Left lung (tissue), 10 donors: ENCODE measurements around the gene INVS. TPM values are rescaled to one million over a fixed set of nuclear protein-coding genes. Genes with fewer than 3 reads are reported as not detected.

ENCODE experiments used
- ATAC-seq: fragments of 200-7000 bp; cut with Tn5 transposase; one replicate; pipeline ENCODE4 v1.9.1; 2020; ENCODE audit warnings: moderate library complexity
- DNase-seq, 4 donors: peaks; one replicate each; pipeline ENCODE4 v3.0.0-alpha.2; 2013 to 2020
- H3K27ac ChIP-seq, 2 donors: fragments of 200-600 bp; sonication (generic) in 1 of 2; one replicate each; pipeline versions ENCODE4 v1.5.0 to v1.8.0; 2020 to 2021
- H3K27me3 ChIP-seq, 2 donors: fragments of 200-600 bp; sonication (generic) in 1 of 2; one replicate each; pipeline versions ENCODE4 v1.5.0 to v1.8.0; 2020 to 2021
- H3K36me3 ChIP-seq, 2 donors: fragments of 200-600 bp; sonication (generic) in 1 of 2; one replicate each; pipeline versions ENCODE4 v1.5.0 to v1.8.0; 2020 to 2021
- H3K4me1 ChIP-seq, 2 donors: fragments of 200-600 bp; one replicate each; pipeline ENCODE4 v1.8.0; 2021
- H3K4me3 ChIP-seq, 2 donors: fragments of 200-600 bp; sonication (generic) in 1 of 2; one replicate each; pipeline versions ENCODE4 v1.5.0 to v1.8.0; 2020 to 2021; ENCODE audit warnings: mild to moderate bottlenecking in 1 of 2
- H3K9me3 ChIP-seq, 2 donors: fragments of 200-600 bp; sonication (generic) in 1 of 2; one replicate each; pipeline versions ENCODE4 v1.5.0 to v1.8.0; 2020 to 2021
- intact Hi-C, 2 donors: fragments of 100-400 bp; cut with DNase I; formaldehyde crosslinking; loops; one replicate each; pipeline versions ENCODE4 v1.11.2 to v1.14.2; 2022
- polyA plus RNA-seq, 6 donors: library from polyadenylated mRNA; unstranded; fragments of 120-200 nt; gene quantifications; one replicate each; pipeline ENCODE4 v1.2.1, GENCODE V29; 2013; ENCODE audit not compliant: insufficient read length in 6 of 6
- total RNA-seq, 2 donors: library from RNA; stranded (reverse); fragmentation: NEBNext Ultra II Directional; extraction: Animal tissue kit (Norgen Biotek cat#: 25700); gene quantifications; one replicate each; pipeline ENCODE4 v1.2.1, GENCODE V29; 2021
- TF ChIP-seq, protein P1 (sequence below), 2 donors: fragments of 200-600 bp; sonication (generic) in 1 of 2; IDR thresholded peaks; one replicate each; pipeline versions ENCODE4 v1.5.0 to v1.8.0; 2021; ENCODE audit warnings: antibody characterized with exemption in 2 of 2
- donor health status: DM: no; HTN: yes; CAD: no.
- donor health status: DM: no; HTN: no; CAD: no.

Gene INVS
- total and polyA plus RNA-seq, 8 donors: 21.5 to 29.9 (median 24.6) TPM

DNA sequence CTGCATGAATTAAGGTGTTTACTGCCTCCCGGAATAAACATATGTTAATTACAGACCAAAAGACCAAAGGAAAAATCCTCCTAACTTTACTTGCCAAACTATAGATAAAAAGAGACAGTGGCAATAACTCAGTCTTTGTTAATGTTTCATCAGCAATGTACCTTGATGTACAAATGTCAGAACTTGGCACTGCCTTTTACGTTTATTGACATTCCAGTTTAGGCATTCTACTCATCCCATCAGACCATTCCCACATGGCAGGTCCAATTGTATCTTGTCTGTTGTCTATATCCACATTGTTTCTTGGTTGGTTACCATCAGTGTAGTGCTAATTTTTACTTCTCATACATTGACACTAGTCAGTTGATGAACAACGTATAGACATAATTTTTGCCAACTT is 168.2 kb downstream of the INVS start:
- DNase-seq (no peak), ATAC-seq (no peak)
- Histone ChIP-seq H3K27me3 (no peaks in the 10 kb centered on the region), H3K4me1 (no peaks in the 10 kb centered on the region), H3K4me3 (no peak overlapping the region), H3K9me3 (no peaks in the 10 kb centered on the region), H3K36me3 (peaks cover 0 to 24% of the 10 kb centered on the region in 2 donors), H3K27ac (no peak overlapping the region)
- TF ChIP-seq, protein P1, sequence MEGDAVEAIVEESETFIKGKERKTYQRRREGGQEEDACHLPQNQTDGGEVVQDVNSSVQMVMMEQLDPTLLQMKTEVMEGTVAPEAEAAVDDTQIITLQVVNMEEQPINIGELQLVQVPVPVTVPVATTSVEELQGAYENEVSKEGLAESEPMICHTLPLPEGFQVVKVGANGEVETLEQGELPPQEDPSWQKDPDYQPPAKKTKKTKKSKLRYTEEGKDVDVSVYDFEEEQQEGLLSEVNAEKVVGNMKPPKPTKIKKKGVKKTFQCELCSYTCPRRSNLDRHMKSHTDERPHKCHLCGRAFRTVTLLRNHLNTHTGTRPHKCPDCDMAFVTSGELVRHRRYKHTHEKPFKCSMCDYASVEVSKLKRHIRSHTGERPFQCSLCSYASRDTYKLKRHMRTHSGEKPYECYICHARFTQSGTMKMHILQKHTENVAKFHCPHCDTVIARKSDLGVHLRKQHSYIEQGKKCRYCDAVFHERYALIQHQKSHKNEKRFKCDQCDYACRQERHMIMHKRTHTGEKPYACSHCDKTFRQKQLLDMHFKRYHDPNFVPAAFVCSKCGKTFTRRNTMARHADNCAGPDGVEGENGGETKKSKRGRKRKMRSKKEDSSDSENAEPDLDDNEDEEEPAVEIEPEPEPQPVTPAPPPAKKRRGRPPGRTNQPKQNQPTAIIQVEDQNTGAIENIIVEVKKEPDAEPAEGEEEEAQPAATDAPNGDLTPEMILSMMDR (IDR thresholded peaks at IDR 0.05): no peak
- intact Hi-C loops: no loop called here

DNA sequence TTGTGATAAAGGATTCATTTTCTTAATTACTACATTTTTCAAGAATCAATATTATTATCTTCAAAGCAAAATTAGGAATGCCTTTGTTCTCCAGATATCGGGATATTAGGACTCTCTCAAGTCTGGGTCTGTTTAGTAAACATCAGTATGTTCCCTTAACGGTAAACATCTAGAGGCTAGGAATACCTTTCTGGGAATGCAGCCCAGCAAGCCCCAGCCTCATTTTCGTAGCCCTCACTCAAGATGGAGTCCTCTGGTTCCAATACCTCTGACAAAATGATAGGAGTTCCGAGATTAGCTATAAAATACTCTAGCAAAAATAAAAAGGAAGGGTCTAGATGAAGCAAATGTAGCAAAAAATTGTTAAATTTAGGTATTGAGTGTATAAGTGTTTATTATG is 169.2 kb downstream of the INVS start:
- intact Hi-C loops: no loop called here
- no peaks in the 10 kb centered on the region for H3K27me3 ChIP-seq
- H3K4me3 ChIP-seq: no peak overlapping the region
- H3K36me3 ChIP-seq: peaks cover 0 to 26% of the 10 kb centered on the region in 2 donors
- no peak for ATAC-seq
- no peaks in the 10 kb centered on the region for H3K4me1 ChIP-seq
- H3K9me3 ChIP-seq: no peaks in the 10 kb centered on the region
- TF ChIP-seq, protein P1 (IDR thresholded peaks at IDR 0.05): no peak
- no peak overlapping the region for H3K27ac ChIP-seq
- DNase-seq: no peak

DNA sequence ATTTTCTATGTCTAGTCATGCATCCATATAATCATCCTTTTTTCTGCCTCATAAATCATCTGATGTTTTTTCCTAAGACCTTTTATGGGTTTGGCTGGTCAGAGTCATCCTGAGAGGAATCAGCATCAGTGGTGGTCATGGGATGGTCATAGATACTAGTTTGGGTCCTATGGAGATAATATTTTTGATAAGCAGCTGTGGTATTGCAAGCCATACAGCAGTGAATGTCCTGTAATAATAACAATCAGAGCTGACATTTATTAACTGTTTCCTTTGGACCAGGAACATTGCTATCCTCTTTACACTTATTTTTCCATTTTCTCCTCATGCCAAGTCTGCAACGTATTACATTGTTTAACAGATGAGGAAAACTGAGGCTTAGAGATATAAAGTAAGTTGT is 170.6 kb downstream of the INVS start:
- ATAC-seq: no peak
- no peaks in the 10 kb centered on the region for H3K27me3 ChIP-seq
- H3K4me1 ChIP-seq: no peaks in the 10 kb centered on the region
- H3K4me3 ChIP-seq: no peak overlapping the region
- TF ChIP-seq, protein P1 (IDR thresholded peaks at IDR 0.05): no peak
- no peak overlapping the region for H3K27ac ChIP-seq
- intact Hi-C loops: no loop called here
- H3K36me3 ChIP-seq: peaks cover 0 to 34% of the 10 kb centered on the region in 2 donors
- no peak for DNase-seq
- H3K9me3 ChIP-seq: no peaks in the 10 kb centered on the region

DNA sequence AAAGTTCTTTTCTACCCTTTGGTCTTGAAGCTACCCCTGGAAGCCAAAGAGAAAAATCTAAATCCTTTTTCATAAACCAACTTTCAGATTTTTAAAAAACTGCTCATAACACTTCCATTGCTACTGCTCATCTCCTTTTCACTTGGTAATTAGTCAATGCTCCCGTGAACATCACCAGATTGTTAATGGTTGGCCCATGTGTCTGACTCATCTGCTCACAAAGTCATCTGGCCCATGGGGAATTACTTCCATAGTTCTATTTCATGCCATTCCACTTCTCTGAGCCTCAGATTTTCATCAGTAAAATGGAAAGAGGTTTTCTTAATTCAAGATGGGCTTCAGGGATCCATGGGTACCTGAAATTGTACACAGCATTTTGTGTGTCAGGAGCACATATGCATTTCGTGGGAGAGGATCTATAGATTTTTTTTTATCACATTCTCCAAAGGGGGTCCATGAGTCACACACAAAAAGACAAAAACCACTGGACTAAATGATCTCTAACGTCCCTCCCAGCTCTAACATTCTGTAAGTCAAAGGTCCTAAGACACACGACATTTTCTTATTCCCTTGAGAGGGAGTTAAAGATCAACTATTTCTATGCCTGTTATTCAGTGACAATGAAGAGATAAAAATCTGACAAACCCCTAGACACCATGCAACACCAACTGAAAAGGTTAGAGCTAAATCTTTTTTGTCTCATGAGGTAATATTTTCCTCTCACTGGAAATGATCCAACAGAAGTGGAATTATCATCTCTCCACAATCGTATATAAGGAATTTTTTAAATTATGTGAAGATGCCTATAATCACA is 178.3 kb downstream of the INVS start:
- Histone ChIP-seq H3K27me3 (no peaks in the 10 kb centered on the region), H3K9me3 (no peaks in the 10 kb centered on the region), H3K4me1 (no peaks in the 10 kb centered on the region), H3K4me3 (no peak overlapping the region), H3K36me3 (peaks cover 0 to 20% of the 10 kb centered on the region in 2 donors), H3K27ac (no peak overlapping the region)
- intact Hi-C loops: no loop called here
- ATAC-seq (no peak), DNase-seq (no peak)
- TF ChIP-seq, protein P1 (IDR thresholded peaks at IDR 0.05): no peak

DNA sequence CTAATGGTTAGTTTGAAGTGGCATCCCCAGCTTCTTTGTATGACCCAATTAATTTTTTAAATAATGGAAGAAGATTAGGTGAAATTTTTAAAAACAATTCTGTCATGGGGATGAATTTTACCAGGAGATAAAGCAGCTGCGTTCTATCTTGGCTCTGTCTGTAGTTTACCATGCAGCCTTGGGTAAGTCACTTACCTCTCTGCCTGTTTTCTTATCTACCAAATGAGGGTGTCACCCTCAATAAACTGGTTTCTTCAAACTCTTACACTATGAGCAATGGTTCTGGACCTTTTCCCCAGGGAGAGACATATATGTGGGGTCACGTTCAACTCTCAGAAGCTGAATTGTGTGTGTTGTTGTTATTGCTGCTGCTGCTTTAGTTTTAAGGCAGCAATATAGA is 182.0 kb downstream of the INVS start:
- H3K4me3 ChIP-seq: no peak overlapping the region
- intact Hi-C loops: no loop called here
- no peaks in the 10 kb centered on the region for H3K9me3 ChIP-seq
- H3K27ac ChIP-seq: no peak overlapping the region
- no peaks in the 10 kb centered on the region for H3K27me3 ChIP-seq
- TF ChIP-seq, protein P1 (IDR thresholded peaks at IDR 0.05): no peak
- H3K36me3 ChIP-seq: peaks cover 0 to 30% of the 10 kb centered on the region in 2 donors
- H3K4me1 ChIP-seq: no peaks in the 10 kb centered on the region
- DNase-seq (no peak), ATAC-seq (no peak)
